Coronary artery (tissue), 2 donors: ENCODE data around the gene SEMA5A.
A peak's percentile ranks its signal among the peaks of the same experiment; 100 is the strongest.

Experiments
- DNase-seq: peaks from one replicate; pipeline ENCODE4 v3.0.0-alpha.2; 2017; ENCODE audit warnings: low spot score
- H3K27ac ChIP-seq, 2 donors: fragments of 200-600 bp; sonication (generic); one replicate each; pipeline ENCODE4 v1.5.1; 2016 to 2019
- H3K4me3 ChIP-seq: fragments of 200-600 bp; sonication (generic); 2 replicates; pipeline ENCODE4 v1.5.1; 2016; ENCODE audit warnings: mild to moderate bottlenecking, moderate library complexity
- TF ChIP-seq, protein P1 (sequence below): fragments of 200-600 bp; sonication (generic); IDR thresholded peaks from one replicate; pipeline ENCODE4 v1.5.1; 2019; ENCODE audit warnings: antibody characterized with exemption

Gene SEMA5A

GRCh38 chr5:9054821-9055589, 490.9 kb downstream of the SEMA5A start:
- no peak overlapping the region for H3K4me3 ChIP-seq
- no peak overlapping the region for H3K27ac ChIP-seq
- no peak for DNase-seq
- TF ChIP-seq, protein P1, sequence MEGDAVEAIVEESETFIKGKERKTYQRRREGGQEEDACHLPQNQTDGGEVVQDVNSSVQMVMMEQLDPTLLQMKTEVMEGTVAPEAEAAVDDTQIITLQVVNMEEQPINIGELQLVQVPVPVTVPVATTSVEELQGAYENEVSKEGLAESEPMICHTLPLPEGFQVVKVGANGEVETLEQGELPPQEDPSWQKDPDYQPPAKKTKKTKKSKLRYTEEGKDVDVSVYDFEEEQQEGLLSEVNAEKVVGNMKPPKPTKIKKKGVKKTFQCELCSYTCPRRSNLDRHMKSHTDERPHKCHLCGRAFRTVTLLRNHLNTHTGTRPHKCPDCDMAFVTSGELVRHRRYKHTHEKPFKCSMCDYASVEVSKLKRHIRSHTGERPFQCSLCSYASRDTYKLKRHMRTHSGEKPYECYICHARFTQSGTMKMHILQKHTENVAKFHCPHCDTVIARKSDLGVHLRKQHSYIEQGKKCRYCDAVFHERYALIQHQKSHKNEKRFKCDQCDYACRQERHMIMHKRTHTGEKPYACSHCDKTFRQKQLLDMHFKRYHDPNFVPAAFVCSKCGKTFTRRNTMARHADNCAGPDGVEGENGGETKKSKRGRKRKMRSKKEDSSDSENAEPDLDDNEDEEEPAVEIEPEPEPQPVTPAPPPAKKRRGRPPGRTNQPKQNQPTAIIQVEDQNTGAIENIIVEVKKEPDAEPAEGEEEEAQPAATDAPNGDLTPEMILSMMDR = no peak

GRCh38 chr5:9054322-9054721, 491.6 kb downstream of the SEMA5A start:
- no peak overlapping the region for H3K4me3 ChIP-seq
- no peak overlapping the region for H3K27ac ChIP-seq
- TF ChIP-seq, protein P1 = no peak
- no peak for DNase-seq

- no peak overlapping the region for H3K4me3 ChIP-seq
- no peak for DNase-seq
- H3K27ac ChIP-seq = no peak overlapping the region
- TF ChIP-seq, protein P1 = no peak
Measured at GRCh38 chr5:9052421-9052820, 493.5 kb downstream of the SEMA5A start.

- no peak overlapping the region for H3K27ac ChIP-seq
- TF ChIP-seq, protein P1 = no peak
- DNase-seq = no peak
- H3K4me3 ChIP-seq = no peak overlapping the region
Measured at GRCh38 chr5:9051779-9052178, 494.1 kb downstream of the SEMA5A start.

GRCh38 chr5:9047932-9048331, 497.9 kb downstream of the SEMA5A start:
- Histone ChIP-seq H3K4me3 (no peak overlapping the region), H3K27ac (peak overlapping the region in 1 of 2 donors; percentile 45)
- TF ChIP-seq, protein P1 = no peak
- DNase-seq = no peak

GRCh38 chr5:9046756-9047481, 499.0 kb downstream of the SEMA5A start:
- H3K4me3 ChIP-seq = no peak overlapping the region
- no peak for DNase-seq
- TF ChIP-seq, protein P1 = no peak
- peak overlapping the region in 1 of 2 donors; percentile 51 for H3K27ac ChIP-seq

DNA sequence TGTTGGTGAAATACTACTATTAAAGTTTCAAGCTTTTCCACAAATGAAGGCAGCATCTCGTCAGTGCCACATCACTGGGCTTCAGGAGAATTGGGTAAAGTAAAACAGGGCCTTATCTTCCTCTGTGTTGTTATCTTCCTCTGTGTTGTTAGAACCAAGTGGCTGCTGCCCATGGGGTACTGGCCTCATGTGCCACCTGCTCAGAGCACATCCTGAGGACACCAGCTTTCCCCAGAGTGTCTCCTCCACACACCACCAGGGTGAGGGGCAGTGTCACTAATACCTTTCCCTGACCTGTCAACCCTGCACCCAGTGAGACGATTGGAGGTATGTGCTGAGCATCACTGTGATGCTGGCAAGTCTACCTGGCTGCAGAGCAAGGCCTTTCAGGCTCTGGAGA, 499.9 kb downstream of the SEMA5A start:
- Histone ChIP-seq H3K27ac (no peak overlapping the region), H3K4me3 (no peak overlapping the region)
- DNase-seq = no peak
- TF ChIP-seq, protein P1 = no peak
